NCI-H82 treated with DMSO at 0.1 percent for 48 hours (cell line): ENCODE measurements around the gene AHCTF1.

Experiments used
- DNase-seq: peaks from one replicate; lab custom pipeline; 2025; ENCODE audit not compliant: unreplicated experiment; lab: John Stamatoyannopoulos, UW

AHCTF1 gene, protein sequence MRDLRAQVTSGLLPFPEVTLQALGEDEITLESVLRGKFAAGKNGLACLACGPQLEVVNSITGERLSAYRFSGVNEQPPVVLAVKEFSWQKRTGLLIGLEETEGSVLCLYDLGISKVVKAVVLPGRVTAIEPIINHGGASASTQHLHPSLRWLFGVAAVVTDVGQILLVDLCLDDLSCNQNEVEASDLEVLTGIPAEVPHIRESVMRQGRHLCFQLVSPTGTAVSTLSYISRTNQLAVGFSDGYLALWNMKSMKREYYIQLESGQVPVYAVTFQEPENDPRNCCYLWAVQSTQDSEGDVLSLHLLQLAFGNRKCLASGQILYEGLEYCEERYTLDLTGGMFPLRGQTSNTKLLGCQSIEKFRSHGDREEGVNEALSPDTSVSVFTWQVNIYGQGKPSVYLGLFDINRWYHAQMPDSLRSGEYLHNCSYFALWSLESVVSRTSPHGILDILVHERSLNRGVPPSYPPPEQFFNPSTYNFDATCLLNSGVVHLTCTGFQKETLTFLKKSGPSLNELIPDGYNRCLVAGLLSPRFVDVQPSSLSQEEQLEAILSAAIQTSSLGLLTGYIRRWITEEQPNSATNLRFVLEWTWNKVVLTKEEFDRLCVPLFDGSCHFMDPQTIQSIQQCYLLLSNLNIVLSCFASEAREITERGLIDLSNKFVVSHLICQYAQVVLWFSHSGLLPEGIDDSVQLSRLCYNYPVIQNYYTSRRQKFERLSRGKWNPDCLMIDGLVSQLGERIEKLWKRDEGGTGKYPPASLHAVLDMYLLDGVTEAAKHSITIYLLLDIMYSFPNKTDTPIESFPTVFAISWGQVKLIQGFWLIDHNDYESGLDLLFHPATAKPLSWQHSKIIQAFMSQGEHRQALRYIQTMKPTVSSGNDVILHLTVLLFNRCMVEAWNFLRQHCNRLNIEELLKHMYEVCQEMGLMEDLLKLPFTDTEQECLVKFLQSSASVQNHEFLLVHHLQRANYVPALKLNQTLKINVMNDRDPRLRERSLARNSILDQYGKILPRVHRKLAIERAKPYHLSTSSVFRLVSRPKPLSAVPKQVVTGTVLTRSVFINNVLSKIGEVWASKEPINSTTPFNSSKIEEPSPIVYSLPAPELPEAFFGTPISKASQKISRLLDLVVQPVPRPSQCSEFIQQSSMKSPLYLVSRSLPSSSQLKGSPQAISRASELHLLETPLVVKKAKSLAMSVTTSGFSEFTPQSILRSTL (N-terminal part only)

DNA sequence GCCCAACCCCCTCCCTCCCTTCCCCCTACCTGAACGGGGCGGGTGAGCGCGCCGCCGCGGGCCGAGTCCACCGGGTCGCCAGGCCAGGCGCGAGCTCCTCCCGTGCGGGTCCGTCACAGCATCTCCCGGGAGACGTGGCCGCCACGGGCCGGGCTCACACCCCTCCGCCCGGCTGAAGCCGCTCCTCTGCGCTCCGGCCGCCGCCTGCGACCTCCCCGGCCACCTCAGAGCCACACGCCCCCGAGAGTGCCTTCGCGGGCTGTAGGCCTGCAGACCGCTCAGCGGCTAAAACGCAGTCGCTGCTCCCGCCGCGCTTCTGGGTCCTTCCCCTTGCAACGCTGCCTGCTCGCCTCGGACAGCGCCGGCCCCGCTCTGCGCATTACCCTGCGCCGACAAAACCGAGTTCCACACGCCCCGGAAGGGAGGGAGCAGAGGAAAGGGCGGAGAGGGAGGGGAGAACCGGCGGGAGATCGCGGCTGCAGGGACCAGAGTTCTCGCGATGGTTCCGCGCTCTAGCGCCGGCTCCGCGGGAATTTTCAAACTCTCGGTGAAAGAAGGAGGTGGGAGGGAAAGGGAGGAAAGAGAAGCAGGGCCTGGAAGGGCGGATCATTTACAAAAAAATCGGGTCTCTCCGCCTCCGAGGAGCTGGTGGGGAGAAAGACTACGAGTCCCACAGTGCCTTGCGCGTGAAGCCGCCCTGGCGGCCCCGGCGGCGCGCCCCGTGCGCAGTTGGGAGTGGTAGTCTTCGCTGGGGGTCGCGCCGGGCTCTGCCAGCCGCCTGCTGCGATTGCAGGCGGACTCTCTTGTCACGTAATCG lies at the start of gene AHCTF1:
Gene AHCTF1 (minus strand): TSS at position 400 of the 817 bp plus-strand sequence. CDS start 13,578 bp downstream, outside the sequence.
- DNase-seq, result peak; percentile 93

DNA sequence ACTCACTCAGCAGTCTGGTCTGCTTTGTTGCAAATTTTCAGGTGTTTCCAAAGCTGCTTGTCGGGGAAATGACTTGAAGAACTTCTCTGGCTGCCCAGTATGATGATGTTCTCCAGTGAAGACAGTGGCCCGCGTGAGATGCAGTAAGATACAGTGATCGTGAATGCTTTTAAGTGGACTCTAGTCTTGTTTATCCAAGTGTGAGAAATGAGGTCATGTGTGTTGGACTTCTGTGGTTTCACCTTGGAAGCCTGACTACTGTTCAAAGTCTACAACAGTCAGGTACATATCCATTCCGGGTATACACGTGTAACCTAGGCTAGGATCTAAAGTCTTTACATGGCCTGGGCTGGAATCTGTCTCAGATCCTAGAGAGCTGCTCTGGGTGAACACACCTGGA lies 47.0 kb upstream of the AHCTF1 start:
- DNase-seq, result no peak

DNA sequence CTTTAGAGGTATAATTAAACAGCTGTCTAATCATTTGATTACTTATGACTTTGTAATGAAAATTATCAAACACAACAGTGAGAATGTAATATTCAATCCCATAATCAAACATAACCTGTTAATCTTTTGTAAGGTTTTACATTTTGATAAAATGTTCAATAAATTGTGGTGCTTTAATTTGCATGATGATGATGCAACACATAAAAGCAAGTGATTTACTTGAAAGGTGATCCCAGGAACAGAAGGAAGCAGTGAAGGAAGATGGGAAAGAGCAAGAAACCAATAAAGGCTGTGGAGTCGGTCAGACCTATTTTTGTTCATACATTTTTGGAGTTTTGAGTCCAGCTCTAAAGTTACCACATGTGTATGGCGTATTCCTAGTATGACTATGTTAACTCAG lies 46.5 kb upstream of the AHCTF1 start:
- no peak for DNase-seq

DNA sequence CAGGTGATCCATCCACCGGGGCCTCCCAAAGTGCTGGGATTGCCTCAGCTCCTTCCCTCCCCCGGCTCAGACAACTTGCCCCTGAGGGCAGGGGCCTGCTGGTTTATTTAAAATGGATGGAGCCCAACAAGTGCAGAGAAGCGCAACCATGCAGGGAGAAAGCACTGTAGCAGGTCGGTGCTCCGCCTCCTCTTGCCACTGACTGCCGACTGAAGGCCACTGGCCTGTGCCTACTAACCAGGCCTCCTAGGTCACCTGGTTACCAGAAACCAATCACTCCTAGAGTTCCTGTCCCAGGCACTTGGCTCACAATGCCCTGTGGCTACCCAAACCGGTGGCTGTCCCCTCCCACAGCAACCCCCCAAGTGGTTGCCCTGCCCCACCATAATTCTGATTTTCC lies 40.2 kb upstream of the AHCTF1 start:
- DNase-seq, result no peak

DNA sequence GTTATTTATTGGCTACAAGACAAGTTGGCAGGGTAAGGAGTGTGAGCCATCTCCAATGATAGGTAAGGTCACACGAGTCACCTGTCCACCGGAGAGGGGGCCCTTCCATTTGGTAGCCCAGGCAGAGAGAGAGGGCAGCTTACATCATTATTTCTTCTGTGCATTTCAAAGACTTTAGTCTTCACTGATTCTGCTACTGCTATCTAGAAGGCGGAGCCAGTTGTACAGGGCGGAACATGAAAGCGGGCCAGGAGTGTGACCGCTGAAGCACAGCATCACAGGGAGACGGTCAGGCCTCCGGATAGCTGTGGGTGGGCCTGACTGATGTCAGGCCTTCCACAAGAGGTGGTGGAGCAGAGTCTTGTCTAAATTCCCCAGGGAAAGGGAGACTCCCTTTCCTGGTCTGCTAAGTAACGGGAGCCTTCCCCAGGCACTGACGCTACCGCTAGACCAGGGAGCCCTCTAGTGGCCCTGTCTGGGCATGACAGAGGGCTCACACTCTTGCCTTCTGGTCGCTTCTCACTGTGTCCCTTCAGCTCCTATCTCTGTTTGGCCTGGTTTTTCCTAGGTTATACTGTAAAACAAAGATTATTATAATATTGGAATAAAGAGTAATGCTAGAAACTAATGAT lies 39.5 kb upstream of the AHCTF1 start:
- DNase-seq, result no peak

DNA sequence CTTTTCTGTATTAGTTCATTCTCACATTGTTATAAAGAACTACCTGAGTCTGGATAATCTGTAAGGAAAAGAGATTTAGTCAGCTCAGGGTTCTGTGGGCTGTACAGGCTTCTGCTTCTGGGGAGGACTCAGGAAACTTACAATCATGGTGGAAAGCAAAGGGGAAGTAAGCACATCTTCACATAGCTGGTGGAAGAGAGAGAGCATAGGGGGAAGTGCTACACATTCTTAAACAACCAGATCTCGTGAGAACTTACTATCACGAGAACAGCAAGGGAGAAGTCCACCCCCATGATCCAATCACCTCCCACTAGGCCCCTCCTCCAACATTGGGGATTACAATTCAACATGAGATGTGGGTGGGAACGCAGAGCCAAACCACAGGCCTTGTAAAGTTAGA lies 37.9 kb upstream of the AHCTF1 start:
- no peak for DNase-seq

DNA sequence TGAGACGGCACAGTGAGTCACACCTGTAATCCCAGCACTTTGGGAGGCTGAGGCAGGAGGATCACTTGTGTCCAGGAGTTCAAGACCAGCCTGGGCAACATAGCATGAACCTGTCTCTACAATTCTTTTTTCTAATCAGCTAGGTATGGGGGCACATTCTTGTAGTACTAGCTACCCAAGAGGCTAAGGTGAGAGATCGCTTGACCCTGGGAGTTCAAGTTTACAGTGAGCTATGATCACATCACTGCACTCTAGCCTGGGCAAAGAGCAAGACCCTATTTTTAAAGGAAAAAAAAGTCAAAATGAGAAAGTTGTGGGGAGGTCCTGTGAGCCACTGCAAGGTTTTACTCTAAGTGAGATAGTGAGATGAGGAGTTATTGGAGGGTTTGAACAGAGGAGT lies 34.8 kb upstream of the AHCTF1 start:
- DNase-seq, result no peak

DNA sequence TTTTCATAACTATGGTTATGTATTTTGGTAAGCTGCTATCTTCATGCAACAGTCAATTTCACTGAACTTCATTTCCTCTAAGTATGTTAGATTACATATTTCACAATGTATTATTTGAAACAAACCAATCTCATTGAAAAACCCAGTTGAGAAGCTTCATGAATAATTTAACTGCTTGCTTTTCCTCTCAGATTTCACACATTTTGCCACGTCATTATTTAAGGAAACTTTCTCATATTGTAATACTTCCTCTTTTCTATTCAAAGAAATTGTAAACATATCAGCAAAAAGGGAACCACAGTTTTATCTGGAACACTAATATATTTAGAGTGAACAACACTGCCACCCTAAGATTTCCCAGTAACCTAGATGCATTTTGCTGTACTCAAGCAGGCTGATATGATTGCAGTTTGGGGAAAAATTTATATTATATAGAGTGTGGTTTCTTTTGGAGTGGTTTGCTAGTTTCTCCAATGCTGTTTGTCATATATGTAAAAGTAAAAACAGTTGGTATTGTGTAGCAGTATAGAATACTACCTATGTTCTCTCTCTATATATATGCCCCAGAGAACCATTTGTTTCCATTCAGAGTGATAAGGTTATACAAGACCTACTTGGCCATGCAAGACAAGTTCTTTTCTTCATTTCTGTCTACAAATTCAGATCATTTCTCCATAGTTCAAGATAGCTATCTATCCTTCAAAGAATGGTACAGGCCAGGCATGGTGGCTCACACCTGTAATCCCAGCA lies 28.4 kb upstream of the AHCTF1 start:
- DNase-seq, result no peak

DNA sequence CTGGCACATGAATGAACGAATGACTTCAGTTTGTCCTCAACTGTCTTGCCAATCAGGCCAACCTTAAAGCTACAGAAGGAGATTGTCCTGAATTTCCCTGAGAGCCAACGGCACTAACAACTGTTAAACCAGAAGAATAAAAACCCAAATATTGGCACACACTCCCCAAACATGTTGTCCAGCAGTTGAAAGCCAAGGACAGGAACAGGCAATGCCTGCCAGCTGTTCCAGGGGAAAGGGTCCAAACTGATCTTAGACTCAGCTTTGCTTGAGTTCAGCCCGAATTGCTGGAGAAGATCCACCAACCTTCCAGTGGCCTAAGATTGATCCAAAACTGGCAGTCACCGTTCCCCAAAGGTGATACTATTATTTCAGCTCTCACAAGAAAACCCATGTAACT lies 22.4 kb upstream of the AHCTF1 start:
- DNase-seq, result no peak

DNA sequence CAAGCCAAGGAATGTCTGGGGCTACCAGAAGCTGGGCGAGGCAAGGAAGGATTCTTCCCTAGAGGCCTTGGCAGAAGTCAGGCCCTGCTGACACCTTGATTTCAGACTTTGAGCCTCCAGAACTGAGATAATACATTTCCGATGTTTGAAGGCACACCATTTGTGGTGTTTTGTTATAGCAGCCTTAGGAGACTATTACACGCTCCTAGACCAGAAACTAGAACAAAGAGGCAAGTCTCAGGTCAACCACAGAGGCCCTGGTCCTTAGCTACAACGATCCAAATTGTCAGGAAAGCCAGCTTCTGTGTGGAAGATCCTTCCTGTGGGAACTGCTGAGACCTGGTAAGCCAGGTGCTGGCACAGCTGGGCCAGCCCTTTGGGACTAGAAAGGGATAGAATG lies 19.7 kb upstream of the AHCTF1 start:
- no peak for DNase-seq

DNA sequence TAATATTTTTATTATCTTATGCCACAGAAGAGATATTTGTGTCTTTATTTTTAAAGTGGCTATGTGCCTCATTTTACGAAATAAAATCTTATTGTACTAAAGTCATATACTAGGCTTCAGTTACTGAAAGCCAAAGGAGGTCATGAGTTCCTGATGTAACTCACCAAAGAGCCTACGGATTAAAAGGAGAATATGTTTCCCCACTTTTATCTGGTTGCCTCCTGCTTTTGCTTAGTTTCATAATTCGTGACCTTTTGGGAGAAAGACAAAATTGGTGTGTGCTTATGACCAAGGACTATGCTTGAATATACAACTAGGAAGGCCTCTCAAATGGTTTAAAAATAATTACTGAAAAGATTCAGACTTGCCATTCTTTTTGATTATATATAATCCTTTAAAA lies 18.2 kb upstream of the AHCTF1 start:
- DNase-seq, result no peak

DNA sequence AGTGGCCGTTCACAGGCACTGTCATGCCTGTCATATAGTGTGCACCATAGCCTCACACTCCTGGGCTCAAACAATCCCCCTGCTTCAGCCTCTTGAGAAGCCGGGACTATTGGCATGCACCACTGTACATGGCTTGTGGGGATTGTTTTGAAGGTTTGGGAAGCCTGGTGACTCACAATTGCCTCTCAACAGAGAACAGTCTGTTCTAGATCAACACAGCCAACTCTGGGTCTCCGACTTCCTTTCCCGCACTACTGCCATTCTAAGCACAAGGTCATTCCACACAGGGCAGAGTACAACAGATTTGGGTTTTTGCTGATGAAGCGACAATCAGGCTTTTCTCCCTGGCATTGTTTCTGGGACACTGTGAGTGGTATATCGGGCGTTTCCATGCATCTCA lies 15.5 kb upstream of the AHCTF1 start:
- DNase-seq, result no peak

DNA sequence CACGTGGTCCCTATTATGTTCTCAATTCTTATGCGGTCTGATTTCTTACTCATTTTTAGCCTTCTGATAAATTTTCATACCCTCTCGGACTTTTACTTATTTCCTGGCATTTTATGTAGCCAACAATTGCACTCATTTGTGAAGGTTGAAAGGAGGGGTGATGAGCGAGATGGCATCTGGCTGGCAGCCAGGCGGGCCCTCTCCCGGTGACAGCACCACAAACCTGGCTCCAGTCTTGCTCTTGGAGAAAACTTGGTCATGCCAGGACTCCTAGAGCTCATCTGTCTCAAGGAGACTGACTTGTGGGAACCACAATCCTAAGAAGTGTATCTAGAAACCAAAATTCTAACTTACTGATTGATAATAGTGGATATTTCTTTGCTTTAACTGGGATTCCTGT lies 14.6 kb upstream of the AHCTF1 start:
- no peak for DNase-seq

DNA sequence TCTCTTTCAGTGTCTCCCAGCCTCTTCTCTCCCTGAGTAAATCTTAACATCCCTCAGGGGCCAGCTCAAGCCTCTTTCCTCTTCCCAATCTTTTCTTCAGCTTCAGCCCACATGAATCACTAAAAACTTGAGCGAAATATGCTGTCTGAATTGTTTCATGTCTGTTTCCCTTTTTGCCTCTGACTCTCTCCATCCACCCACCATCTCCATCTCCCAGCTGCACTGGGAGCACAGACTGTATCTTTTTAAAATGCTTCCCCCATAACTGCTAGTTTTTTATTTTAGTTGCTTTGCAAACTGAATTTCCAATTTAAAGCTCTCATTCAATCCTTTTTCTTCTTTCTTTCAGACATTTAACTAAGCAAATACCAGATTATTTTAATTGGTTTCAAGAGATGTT lies 3.0 kb upstream of the AHCTF1 start:
- DNase-seq, result no peak

DNA sequence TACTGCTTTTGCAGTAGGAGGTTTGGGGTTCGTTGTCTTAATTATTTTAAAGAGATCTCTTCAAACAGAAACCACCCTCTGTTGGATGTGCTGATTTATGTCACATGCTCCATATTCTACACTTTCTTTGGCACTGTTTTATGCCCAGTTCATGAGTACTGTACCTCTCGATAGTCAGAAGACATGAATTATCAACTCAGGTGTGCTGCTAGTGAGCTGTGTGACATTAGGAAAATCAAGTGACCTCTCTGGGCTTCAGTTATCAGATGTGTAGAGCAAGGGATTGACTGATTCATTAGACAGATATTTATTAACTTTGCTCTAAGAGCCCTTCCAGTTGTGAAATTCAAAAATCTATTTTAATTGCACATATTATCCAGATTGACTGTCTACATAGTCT lies 2.1 kb upstream of the AHCTF1 start:
- DNase-seq, result no peak

DNA sequence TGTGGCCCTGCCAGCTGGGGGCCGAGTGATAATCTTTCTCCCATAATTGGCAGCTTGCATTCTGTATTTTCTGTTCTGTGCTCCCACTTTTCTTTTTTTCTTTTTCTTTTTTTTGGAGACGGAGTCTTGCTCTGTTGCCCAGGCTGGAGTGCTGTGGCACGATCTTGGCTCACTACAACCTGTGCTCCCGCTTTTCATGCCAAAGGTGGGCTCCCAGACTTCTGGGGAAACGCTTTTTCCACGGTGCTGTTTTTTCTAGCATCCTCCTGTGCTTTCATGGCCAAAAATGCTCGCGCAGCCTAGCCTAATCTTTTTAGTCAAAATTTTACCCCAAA lies 585 bp upstream of the AHCTF1 start:
- DNase-seq, result no peak

DNA sequence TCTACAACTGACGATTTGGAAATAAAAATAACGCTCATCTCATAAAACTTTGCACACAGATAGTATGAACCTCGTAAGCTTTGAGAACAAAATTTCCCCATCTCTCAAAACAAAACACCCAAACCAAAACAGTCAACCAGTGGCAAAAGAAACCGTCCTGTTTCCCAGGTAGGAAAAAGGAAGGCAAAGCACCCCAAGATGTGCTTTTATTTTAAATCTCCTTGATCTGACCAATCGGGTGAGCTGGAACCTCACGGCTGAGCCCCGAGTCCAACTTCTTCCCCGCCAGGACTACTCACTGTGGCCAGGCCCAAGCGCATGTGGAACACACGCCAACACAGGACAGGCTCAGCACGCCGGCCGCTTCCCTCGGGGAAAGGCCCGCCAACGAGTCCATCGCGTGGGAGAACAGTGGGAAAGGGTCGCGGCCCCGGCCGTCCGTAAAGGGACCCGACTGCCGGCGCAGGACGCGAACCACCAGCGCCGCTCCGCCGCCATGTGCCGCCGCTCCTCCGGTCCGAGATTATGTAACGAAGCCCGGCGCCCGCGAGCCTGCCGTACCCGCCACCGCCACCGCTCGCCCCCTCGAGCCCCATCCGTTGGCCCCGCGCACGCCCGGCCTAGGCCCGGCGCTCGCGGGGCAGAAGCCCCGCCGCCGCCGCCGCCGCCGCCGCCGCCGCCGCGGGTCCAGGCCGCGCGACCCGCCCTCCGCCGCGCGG lies 759 bp downstream of the AHCTF1 start:
- DNase-seq, result no peak

DNA sequence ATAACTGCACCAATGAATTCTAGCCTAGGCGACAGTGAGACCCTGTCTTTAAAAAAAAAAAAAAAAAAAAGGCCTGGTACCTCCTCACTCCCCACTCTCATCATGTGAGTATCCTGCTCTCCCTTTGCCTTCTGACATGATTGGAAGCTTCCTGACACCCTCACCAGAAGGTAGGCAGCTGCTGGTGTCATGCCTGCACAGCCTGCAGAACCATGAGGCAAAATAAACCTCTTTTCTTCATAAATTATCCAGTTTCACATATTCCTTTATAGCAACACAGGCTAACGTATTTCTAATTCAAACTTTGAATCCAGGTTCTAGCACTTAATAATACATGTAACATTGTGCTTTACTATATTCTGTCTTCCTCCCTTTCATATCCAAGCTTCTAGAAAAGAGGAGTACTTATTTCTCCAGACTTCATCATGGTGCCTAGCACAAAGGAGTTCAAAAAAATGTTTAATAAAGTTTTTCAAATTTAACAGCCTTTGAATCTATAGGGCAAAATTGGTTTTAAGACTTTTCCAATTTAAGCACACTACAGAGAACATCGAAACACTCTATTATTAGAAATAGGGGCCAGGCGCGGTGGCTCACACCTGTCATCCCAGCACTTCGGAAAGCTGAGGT lies 5.6 kb downstream of the AHCTF1 start:
- DNase-seq, result no peak

DNA sequence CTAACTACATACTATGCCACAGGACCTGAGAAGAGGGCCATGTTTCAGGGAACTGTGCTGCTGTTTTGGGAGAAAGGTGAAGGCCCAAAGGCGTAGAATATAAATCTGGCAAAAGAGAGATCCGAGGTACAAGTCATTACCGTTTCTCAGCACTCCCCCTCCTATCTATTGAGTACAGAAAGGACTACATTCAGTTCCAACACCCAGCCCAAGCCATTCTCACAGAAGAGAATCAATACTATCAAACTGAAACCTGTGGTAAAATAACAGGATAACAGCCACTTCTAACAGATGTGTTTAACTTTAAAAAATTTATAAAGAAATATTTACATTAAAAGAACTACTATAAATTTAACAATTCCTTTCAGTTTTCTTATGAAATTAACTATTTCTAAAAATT lies 7.8 kb downstream of the AHCTF1 start:
- no peak for DNase-seq
